Activated CD4-positive, alpha-beta T cell treated with anti-CD3 and anti-CD28 coated beads, Interleukin-2, Interleukin-4, amounts not matched to agents 100 ng/mL and 50 ng/mL, durations not matched to agents 16 hours and 8 hours (primary cell): ENCODE measurements around the gene MRPL12.
"Not testable (repeated sequence)": the region's sequence is repeated elsewhere in the genome, so short reads cannot be mapped to it uniquely, and the experiment has no call there.

Experiments
- DNase-seq: peaks from one replicate; pipeline ENCODE4 v3.0.0-alpha.2; 2020; ENCODE audit warnings: low spot score

MRPL12 gene

DNA sequence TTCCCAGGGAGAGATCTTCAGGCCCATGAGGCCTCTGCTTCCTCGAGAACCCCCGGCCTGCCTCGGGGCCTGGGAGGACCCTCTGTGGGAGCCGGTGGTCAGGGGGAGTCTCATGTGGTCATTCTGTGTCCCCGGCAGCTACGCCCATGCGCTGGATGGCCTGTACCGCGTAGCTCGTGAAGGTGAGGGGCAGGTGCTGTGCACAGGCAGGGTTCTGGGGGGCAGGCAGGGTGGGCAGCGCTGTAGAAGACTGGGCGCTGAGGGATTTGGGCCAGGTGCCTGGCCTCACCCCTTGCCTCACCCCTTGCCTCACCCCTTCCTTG, 13.5 kb downstream of the MRPL12 start:
- DNase-seq, result no peak

DNA sequence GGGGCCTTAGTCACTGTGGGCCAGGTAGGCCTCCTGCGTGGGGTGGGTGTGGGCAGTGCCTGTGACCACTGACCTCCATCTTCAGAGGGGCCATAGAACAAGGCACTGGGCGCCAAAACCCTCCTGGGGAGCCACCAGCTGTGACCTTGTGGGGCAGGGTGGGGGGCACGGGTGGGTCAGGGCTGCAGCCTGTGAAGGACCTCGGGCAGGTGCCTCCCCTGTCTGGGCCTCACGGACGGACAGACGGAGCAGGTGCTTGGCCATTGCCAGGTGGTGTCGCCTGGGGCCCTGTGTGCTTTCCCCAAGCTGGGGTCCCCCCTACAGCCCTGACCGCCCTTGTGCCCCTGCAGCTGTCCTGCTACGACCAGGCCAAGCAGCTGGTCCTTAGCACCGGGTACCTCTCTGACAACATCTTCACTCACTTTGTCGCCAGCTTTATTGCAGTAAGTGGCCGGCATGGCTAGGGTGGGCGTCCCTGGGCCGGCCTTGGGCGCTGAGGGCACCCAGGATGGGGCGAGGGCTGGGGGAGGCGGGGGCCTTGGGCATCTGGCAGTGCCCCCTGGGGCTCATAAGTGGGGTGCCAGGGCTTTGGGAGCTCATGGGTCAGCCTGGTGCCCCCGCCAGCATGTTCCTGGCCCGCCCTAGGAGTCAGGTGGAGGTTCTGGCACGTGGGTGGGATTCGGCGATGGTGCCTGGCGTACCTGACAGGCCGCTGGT, 14.0 kb downstream of the MRPL12 start:
- no peak for DNase-seq

DNA sequence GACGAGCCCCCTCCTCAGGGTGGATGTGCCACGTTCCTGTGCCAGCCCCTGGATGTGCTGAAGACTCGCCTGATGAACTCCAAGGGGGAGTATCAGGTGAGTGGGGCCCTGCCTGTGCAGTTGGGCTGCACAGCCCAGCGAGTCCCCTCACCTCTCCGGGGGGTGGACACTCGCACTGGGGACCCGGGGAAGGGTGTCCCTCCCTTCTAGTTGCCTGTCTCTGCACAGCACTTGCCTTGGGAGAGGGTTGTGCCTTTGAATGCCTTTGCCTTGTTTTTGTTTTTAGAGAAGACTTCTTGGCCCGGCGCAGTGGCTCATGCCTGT, 14.6 kb downstream of the MRPL12 start:
- DNase-seq, result no peak

DNA sequence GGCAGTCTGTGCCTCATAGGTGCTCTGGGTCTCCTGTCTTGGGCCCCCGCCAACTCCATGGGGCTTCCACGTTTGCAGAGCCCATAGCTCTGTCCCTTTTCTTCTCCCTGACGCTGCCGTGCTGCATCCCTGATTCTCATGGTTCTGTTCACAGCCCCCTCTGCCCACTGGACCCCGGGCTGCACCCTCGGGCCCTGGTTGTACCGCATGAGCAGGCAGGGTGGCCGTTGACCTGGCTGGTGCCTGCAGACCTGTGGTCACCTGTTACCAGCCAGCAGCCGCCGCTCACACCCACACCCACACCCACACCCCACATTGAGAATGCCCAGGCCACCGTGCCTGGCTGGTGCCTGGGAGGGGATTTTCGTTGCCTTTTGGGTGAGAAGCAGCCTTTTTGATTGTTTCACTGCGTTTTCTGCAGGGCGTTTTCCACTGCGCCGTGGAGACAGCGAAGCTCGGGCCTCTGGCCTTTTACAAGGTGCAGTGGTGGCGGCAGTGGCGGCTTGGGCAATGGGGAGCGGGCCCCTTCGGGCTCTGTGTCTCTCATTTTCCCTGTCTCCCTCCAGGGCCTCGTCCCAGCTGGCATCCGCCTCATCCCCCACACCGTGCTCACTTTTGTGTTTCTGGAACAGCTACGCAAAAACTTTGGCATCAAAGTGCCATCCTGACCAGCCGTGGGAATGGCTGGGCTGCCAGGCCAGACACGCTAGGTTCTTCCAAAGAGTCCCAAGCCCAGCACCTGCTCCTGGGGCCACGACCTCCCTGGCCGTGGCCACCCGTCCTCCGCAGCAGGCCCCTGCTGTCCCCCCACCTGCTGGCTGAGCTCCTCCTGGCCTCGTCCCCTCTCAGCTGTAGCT, 16.5 kb downstream of the MRPL12 start:
- no peak for DNase-seq

DNA sequence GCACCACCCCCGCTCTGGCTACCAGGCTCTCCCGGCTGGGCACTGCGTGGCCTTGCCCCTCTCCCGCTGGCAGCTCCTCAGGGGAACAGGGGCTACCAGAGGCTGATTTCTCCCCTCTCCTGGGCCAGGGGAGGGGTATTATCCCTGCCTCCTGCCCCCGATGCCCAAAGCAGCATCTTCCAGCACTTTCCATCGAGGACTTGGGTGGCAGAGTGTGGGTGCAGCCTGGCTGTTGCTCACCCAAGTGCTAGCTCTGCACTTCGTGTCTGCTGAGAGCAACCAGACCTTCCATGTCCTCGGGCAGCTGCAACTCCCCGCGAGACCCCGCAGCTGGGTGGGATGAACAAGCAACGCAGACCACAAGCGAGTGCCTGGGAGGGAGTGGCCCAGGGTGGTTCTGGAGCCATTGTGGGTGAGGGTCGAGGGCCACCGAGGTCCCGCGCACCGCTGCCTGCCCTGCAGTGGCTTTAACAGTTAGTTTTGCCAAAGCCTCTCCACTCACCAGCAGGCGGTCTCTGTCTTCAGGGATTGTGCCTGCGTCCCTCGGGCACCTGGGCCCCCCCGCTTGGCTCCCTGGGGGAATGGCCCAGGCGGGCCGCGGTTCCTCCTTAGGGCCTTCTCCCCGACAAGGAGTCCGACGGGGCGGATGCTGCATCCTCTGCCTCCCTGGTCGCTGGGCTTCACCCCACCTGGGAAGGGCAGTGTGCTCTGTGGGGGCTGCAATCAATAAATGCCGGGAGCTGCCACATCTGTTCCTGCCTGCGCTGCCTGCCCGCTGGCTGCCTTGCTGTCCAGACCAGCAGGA, 17.3 kb downstream of the MRPL12 start:
- DNase-seq, result no peak

DNA sequence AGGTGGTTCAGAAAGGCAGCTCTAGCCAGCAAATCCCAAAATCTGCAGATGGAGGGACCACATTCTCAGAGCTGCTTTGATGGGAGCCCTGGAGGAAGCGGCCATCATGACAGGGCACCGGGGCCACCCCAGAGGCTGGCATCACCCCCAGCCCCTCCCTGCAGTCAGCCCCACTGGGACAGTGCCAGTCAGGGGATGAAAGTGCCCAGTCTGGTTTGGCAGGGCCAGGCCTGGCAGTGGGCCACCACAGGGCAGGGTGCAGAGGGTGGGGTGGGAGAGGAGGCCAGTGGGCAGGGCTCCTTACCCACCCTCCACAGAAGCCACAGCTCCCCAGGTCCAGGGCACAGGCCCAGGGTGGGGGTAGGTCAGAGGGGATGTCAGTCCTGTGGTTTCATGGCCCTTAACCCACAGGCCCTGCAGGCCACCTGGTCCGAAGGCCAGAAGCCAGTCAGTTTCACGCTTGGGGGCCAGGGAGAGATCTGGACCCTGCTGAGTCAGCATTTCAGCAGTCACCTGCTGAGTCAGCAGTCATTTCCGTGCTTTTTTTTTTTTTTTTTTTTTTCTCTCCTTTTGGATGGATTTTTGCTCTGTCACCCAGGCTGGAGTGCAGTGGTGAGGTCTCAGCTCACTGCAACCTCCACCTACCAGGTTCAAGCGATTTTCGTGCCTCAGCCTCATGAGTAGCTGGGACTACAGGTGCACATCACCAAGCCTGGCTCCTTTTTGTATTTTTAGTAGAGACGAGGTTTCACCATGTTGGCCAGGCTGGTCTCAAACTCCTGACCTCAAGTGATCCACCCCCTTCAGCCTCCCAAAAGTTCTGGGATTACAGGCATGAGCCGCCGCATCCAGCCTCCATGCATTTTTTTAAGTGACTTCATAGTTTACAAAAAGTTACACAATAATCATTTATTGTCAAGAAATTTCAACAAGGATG, 19.3 kb downstream of the MRPL12 start:
- no peak for DNase-seq

DNA sequence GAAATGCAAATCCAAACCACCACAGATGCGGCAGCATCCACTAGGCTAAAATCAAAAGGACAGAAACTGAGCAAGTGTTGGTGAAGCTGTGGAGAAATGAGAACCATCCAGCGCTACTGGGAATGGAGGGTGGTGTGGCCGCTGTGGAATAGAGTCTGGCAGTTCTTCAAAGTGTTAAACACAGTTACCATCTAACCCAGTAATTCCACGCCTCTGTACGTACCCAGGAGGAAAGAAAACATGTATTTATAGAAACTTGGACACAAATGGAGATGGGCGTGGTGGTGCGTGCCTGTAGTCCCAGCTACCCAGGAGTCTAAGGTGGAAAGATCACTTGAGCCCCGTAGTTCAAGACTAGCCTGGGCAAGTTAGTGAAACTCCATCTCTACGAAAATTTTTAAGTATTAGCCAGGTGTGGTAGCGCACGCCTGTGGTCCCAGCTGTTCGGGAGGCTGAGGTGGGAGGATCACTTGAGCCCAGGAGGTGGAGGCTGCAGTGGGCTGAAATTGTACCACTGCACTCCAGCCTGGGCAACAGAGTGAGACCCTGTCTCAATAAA, 20.6 kb downstream of the MRPL12 start:
- DNase-seq, result no peak

DNA sequence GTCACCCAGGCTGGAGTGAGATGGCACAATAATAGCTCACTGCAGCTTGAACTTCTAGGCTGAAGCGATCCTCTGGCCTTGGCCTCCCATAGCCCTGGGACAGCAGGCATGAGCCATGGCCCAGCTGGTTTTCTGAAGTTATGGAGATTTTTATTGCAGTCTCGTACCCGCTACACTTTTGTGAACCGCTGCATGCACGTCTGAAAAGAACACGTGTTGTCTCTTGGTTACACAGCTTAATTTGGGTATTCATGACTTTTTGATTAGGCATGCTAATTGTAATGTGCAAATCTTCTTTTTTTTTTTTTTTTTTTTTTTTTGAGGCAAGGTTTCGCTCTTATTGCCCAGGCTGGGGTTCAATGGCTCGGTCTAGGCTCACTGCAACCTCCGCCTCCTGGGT, 22.3 kb downstream of the MRPL12 start:
- DNase-seq, result no peak

DNA sequence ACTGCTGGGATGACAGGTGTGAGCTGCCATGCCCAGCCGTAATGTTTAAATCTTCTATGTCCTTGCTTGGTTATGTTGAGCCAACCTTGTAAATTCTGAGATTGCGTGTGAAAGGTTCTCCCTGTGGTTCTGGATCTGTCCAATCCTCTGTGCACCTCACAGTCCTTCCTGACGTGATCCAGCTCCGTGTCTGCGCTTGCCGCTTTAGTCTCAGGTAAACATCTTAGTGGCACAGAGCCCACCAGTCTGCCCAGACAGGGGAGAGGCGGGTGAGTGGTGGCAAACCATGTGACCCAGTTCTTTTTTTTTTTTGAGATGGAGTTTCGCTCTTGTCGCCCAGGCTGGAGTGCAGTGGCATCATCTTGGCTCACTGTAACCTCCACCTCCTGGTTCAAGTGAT, 22.8 kb downstream of the MRPL12 start:
- no peak for DNase-seq

DNA sequence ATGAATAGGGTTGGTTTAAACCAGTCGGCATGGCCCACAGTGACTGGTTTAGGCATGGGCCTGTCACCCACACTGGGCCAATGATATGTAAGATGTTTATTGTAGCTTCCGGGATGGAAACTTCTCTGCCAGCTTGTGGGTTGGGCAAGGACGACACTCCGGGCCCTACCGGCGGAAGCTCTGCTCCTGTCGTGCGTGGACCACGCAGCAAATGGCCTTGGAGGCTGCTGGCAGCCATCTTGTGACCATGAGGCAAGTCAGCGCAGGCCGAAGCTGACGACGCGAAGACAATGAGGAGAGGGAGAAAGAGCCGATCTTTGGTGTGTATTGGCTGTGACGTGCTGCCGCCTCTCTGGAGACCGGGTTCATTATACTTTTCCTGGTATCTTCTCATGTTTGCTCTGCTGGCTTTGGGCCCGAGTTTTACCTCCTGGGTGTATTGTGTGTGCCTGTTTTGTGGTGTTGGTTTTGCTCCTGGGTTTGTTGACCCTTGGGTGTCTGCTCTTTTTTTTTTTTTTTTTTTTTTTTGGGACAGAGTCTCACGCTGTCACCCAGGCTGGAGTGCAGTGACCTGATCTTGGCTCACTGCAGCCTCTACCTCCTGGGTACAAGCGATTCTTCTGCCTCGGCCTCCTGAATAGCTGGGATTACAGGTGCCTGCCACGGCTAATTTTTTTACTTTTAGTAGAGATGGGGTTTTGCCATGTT, 24.3 kb downstream of the MRPL12 start:
- no peak for DNase-seq

DNA sequence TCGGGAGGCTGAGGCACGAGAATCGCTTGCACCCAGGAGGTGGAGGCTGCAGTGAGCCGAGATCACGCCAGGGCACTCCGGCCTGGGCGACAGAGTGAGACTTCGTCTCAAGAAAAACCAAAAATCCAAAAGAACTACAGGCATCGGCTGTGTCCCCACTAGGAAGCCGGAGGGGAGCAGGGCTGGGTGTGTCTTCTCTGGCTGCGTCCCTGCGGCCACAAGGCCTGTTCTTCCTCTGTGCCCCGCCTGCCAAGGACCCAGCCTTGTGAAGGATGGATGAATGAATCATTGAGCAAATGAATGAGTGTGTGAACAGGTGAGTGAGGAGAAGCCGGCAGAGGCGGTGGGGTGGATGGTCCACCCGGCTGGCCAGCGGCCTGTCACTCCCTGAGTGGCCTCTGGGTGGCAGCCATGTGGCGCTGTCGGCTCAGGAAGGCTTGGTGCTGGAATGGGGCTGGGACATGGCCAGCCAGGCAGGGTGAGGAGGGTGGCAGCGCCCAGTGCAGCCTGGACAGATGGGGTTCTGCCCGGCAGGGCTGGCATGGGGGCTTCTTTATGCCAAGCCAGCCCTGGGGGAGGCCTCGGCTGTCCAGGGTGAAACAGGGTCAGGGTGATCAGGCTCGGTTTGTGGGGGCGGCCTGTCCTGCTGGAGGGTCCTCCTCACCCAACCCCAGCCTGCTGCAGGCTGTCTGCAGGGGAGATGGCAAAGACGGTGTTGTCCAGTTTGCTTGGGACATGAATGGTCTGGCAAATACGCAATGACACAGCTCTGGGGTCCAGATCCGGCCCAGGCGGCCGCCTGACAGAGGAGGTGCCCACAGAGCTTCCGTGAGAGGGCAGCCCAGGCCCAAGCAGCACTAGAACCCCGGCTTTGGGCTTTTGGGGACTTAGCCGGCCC, 30.6 kb downstream of the MRPL12 start:
- peak; percentile 76 for DNase-seq

DNA sequence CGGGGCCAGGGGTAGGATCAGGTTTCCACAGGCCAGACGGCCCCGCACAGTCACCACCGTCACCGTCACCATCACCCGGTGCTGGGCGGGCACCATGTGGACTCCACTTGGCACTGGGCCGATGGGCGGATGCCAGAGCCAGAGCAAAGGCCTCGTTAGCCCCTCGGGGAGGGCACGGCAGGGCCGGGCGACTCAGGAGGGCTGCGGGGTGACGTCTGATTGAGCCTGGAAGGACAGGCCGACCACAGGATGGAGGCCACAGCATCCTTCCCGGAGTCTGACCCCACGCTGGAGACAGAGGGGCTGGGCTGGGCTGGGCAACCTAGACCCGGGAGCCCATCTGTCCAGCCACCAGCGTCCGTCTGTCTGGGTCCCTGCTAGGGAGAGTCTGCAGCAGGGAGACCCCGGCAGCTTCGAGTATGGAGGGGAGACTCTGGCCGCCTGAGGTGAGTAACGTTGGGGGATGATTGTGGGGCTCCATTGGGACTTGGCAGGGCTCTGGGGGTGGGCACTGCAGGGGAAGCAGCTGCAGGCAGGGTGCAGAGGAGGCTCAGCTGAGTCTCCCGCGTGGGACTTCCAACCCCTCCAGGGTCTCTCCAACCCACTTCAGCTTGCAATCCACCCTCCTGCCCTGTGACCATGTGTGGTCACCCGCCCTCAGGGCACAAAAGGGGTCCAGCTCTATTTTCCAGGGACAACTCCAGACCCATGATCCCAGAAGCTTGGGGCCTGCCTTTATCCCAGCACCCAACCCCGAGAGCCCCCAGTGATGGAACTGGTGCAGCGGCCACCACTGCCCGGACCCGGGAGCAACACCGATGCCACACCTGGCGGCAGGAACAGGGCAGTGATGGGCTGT, 31.5 kb downstream of the MRPL12 start:
- no peak for DNase-seq

DNA sequence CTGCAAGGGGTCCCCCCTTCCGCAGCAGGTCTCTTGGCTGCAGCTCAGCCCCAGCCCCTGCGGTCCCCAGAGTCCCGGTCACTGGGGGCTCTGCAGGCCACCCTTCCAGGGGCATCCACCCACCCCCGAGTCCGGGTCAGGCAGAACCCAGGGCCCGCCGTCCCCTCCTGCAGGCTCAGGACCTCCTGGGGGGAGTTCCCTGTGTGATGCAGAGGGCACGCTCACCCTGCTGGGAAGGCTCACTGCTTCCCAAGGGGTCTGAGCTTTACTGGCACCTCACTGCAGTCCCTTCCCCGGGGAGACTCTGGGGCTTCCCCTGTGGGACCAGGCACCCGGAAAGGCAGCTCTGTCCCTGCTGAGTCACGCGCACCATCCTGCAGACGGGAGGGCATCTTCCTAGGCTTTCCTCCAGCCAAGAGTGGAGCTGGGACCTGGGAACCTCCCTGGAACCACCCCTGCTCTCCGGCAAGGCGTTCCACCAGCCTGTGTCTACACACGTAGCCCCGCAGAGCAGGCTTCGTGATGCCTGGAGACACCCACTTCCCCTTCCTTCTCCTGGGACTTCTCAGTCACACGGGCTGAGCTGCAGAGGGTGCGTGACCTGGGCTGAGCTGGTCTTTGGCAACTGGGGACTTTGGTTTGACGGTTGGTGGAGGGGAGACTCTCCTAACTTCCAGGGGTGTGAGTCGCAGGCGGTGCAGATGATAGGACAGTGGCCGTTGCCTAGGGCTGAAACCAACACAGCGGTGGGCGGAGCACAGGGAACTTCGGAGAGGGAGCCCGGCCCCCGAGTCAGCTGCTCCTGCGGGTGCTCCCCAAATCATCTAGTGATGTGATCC, 32.3 kb downstream of the MRPL12 start:
- DNase-seq, result peak; percentile 28

DNA sequence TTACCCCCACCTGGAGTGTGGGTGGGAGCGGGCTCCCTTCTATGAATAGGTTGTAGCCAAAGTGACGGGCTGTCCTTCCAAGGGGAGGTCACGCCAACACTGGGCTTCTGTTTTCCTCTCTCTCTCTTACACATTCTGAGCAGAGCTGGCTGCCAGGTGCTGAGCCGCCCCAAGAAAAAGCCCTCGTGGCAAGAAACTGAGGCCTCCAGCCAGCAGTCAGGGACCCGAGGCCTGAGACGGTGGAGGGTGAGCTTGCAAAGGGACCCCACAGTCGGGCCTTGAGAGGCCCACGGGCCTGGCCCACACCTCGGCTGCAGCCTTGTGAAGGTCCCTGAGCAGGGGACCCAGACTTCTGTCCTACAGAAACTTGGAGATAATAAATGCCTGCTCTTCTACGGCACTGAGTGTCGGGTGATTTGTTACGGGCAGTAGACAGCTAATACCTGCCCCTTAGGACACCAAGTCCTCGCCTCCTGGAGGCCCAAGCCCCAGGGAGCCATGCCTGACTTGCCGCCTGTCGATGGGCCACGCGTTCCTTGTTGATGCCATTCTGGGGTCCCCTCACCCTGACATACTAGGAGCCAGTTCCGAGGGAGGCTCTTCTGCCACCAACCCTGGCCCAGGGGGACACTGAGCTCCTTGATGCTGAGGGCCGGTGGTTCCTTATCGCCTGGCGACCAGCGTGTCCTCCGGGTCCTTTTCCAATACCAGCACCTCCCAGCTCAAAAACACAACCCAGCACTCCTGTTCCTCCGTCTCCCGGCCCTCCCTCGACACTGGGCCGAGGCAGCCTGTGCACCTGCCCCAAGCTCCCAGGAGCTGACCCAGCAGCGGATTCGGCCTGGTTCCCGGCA, 35.0 kb downstream of the MRPL12 start:
- DNase-seq, result no peak

DNA sequence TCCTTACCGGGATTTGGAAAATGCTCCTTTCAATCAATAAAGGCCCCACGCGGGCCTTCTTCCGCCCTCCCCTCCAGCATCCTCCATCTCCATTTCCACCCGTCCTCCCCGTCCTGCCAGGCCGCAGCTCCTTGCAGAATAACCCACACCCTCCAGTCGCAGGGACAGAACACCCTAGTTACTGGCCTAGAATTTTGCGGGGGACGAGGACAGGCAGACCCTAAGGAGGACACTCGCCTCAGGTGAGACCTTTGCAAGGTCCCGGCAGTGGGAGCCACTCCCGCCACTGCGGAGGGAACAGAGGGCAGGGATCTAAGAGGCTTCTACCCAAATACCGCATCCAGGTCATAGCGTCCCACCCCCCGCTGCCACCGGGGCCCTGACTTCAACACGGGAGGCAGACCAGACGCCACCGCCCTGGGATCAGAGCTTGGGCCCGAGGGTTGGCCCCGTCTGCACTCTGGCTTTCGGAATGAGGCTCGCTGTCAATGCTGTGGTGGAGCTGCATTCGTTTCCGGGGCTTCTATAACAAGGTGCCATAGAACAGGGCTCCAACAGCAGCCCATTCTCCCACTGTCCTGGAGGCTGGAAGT, 35.7 kb downstream of the MRPL12 start:
- DNase-seq, result no peak

DNA sequence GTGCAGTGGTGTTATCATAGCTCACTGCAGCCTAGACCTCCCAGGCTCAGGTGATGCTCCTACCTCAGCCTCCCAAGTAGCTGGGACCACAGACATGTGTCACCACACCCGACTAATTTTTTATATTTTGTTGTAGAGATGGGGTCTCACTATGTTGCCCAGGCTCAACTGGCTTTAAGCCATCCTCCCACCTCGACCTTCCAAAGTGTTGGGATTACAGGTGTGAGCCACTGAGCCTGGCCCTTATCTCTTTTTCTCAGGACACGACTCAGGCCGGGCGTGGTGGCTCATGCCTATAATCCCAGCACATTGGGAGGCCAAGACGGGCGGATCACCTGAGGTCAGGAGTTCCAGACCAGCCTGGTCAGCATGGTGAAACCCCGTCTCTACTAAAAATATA, 36.4 kb downstream of the MRPL12 start:
- not testable (repeated sequence) for DNase-seq
